Astrocyte (in vitro differentiated cells and primary cell): ENCODE data around the gene IER5L.
"Not testable (repeated sequence)": the region's sequence is repeated elsewhere in the genome, so short reads cannot be mapped to it uniquely, and the experiment has no call there.

Experiments used
- EZH2 ChIP-seq: IDR thresholded peaks from 2 replicates; pipeline ENCODE4 v1.6.1; 2012; ENCODE audit warnings: mild to moderate bottlenecking, low read length, inconsistent platforms; ENCODE audit not compliant: insufficient read depth
- TF ChIP-seq, protein P1 (sequence below): IDR thresholded peaks from 2 replicates; pipeline ENCODE4 v1.5.1; 2011; ENCODE audit warnings: low read depth, mild to moderate bottlenecking, inconsistent platforms, low read length, moderate library complexity; ENCODE audit not compliant: insufficient read depth

DNA sequence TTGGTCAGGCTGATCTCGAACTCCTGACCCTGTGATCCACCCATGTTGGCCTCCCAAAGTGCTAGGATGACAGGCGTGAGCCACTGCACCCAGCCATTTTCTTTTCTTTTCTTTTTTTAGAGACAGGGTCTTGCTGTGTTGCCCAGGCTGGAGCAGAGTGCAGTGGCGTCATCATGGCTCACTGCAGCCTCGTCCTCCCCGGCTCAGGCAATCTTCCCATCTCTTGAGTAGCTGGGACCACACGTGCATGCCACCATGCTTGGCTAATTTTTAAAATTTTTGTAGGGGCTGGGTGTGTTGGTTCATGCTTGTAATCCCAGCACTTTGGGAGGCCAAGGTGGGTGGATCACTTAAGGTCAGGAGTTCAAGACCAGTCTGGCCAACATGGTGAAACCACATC lies 19.0 kb upstream of the IER5L start:
- TF ChIP-seq, protein P1, sequence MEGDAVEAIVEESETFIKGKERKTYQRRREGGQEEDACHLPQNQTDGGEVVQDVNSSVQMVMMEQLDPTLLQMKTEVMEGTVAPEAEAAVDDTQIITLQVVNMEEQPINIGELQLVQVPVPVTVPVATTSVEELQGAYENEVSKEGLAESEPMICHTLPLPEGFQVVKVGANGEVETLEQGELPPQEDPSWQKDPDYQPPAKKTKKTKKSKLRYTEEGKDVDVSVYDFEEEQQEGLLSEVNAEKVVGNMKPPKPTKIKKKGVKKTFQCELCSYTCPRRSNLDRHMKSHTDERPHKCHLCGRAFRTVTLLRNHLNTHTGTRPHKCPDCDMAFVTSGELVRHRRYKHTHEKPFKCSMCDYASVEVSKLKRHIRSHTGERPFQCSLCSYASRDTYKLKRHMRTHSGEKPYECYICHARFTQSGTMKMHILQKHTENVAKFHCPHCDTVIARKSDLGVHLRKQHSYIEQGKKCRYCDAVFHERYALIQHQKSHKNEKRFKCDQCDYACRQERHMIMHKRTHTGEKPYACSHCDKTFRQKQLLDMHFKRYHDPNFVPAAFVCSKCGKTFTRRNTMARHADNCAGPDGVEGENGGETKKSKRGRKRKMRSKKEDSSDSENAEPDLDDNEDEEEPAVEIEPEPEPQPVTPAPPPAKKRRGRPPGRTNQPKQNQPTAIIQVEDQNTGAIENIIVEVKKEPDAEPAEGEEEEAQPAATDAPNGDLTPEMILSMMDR = not testable (repeated sequence)
- TF ChIP-seq EZH2 = not testable (repeated sequence)
